ENCODE data around the gene TECTB.

TECTB gene

DNA sequence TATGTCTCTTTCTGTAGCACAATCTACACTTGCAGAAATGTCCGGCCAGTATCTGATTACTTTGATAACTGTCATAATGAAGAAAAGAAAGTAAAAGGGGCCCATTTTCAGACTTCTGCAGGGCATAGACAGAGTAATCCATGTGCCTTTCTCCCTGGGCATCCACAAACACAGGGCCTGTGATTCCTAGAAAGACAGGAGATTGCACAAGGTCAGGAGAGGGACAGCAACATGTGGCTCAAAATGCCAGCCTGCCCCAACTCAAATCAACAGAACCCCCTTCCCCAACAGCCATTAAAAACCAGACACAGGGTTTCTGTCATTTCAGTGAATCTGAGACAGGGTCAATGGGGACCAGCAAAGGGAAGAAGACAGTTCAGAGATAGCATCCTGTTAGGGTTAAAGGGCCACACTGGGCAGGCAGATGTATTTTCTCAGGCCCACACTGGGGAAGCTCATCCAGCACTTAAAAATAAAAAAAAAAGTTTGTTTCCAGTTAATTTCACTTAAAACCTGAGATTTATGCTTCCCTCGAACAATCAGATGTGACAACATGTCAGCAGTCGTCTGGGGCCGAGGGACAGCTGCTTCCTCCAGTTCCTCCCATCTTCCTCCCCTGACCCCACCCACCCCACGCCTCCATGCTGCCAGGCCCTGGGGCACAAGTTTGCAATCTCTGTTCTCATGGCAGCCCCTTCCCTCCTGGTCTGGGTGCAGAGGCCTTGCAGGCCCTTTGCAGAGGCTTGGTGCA is 60.0 kb downstream of the TECTB start:
- Histone ChIP-seq H3K36me3 (no peaks in the 10 kb centered on the region), H3K4me3 (ENCODE audit: low read depth, low read length) (no peak overlapping the region), H3K27me3 (ENCODE audit: insufficient read depth, low read depth, severe bottlenecking) (no peaks in the 10 kb centered on the region), H3K27ac (no peak overlapping the region), H3K9me3 (ENCODE audit: severe bottlenecking) (no peaks in the 10 kb centered on the region)
- DNase-seq: no peak
- TF ChIP-seq, protein P1, sequence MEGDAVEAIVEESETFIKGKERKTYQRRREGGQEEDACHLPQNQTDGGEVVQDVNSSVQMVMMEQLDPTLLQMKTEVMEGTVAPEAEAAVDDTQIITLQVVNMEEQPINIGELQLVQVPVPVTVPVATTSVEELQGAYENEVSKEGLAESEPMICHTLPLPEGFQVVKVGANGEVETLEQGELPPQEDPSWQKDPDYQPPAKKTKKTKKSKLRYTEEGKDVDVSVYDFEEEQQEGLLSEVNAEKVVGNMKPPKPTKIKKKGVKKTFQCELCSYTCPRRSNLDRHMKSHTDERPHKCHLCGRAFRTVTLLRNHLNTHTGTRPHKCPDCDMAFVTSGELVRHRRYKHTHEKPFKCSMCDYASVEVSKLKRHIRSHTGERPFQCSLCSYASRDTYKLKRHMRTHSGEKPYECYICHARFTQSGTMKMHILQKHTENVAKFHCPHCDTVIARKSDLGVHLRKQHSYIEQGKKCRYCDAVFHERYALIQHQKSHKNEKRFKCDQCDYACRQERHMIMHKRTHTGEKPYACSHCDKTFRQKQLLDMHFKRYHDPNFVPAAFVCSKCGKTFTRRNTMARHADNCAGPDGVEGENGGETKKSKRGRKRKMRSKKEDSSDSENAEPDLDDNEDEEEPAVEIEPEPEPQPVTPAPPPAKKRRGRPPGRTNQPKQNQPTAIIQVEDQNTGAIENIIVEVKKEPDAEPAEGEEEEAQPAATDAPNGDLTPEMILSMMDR (IDR thresholded peaks at IDR 0.05; ENCODE audit: low read depth, low read length): no peak

DNA sequence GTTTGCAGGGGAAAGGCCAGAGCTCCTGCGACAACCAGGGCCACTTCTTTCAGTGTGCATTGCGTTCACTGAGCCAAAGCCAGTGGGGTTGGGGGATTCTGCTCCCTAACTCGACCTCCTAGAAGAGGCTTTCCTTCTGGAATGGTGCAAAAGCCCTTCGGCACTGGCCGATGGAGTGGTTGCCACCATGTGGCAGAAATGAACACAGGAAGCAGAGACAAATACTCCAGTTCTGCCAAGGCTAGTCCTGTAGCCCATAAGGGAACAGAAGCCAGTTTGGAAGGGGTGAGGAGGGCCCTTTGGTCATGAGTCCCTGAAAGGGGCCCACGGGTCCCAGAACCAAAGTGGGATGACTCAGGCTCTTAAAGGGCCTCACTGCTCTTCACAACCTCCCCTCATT is 61.1 kb downstream of the TECTB start:
- no peaks in the 10 kb centered on the region for H3K9me3 ChIP-seq (ENCODE audit: severe bottlenecking)
- H3K36me3 ChIP-seq: no peaks in the 10 kb centered on the region

DNA sequence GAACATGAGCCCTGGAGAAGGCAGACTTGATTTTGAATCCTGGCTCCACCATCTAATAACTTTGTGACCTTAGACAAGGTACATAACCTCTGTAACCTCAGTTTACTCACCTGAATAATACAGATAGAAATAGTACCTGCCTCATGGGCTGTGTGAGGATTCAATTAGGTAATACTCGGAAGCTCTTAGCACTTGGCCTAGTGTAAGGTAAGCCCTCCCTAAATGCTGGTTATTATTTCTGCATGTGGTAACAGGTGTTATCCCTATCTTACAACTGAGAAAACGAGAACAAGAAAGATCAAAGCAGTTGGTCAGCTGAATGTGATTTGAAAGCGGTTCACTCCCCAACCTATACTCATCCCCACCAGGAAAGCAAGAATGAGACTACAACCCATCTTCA is 62.0 kb downstream of the TECTB start:
- TF ChIP-seq, protein P1 (IDR thresholded peaks at IDR 0.05; ENCODE audit: low read depth, low read length): no peak
- DNase-seq: no peak
- no peak overlapping the region for H3K4me3 ChIP-seq (ENCODE audit: low read depth, low read length)
- no peaks in the 10 kb centered on the region for H3K27me3 ChIP-seq (ENCODE audit: insufficient read depth, low read depth, severe bottlenecking)
- no peaks in the 10 kb centered on the region for H3K36me3 ChIP-seq
- no peak overlapping the region for H3K27ac ChIP-seq
- H3K9me3 ChIP-seq (ENCODE audit: severe bottlenecking): no peaks in the 10 kb centered on the region

More for the DNA sequence above, 61.1 kb downstream of the TECTB start:
- Histone ChIP-seq H3K27me3 (ENCODE audit: insufficient read depth, low read depth, severe bottlenecking) (no peaks in the 10 kb centered on the region), H3K27ac (no peak overlapping the region), H3K4me3 (ENCODE audit: low read depth, low read length) (no peak overlapping the region)
- TF ChIP-seq, protein P1 (IDR thresholded peaks at IDR 0.05; ENCODE audit: low read depth, low read length): no peak
- no peak for DNase-seq

DNA sequence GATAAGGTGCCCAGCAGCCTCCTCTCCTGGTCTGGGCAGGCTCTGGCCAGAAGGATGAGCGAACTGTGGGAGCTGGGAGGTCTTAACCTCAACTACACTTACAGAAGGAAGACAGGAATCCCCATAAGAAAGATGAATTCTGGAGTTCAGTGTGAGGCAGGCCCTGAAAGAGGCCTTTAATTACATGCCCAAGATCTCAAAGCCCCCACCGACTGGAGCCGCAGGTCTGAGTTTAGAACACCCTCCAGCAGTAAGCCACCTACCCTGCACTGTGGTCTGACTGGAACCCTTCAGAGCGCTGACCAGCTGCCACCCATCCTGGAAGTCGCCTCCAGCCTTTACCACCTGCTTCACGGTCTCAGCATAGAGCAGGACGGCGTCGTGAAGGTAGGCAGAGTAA is 62.5 kb downstream of the TECTB start:
- no peaks in the 10 kb centered on the region for H3K27me3 ChIP-seq (ENCODE audit: insufficient read depth, low read depth, severe bottlenecking)
- H3K4me3 ChIP-seq (ENCODE audit: low read depth, low read length): no peak overlapping the region
- no peak overlapping the region for H3K27ac ChIP-seq
- no peak for DNase-seq
- no peaks in the 10 kb centered on the region for H3K9me3 ChIP-seq (ENCODE audit: severe bottlenecking)
- TF ChIP-seq, protein P1 (IDR thresholded peaks at IDR 0.05; ENCODE audit: low read depth, low read length): no peak
- no peaks in the 10 kb centered on the region for H3K36me3 ChIP-seq

DNA sequence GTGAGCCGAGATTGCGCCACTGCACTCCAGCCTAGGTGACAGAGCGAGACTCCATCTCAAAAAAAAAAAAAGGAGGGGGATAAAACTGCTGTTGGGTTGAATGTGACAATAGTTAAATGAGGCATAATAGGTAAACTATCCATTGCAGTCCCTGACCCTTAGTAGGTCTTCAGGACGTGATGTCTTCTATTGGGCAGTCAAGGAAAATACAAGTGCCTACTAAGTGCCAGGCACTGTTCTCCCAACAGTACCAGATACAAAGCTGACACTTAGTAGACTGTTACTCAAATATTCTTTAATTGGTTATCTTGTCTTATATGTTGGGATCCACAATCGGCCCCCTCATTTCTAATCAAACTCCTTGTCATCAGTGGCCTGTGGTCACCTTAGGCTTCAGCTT is 63.6 kb downstream of the TECTB start:
- DNase-seq: no peak
- Histone ChIP-seq H3K27ac (no peak overlapping the region), H3K36me3 (no peaks in the 10 kb centered on the region), H3K27me3 (ENCODE audit: insufficient read depth, low read depth, severe bottlenecking) (no peaks in the 10 kb centered on the region), H3K9me3 (ENCODE audit: severe bottlenecking) (no peaks in the 10 kb centered on the region), H3K4me3 (ENCODE audit: low read depth, low read length) (no peak overlapping the region)
- TF ChIP-seq, protein P1 (IDR thresholded peaks at IDR 0.05; ENCODE audit: low read depth, low read length): no peak

Measured in WERI-Rb-1 (cell line).